ENCODE data around the gene S100P.

The S100P gene

GRCh38 chr4:6660430-6660829, 33.2 kb upstream of the S100P start:
- Histone ChIP-seq H3K4me3 (ENCODE audit: low read depth, low read length) (no peak overlapping the region), H3K36me3 (ENCODE audit: control insufficient read depth in 1 of 2, insufficient read depth in 2 of 2, low read length in 2 of 2) (no peaks in the 10 kb centered on the region), H4K91ac (ENCODE audit: low read depth, low read length) (no peak overlapping the region), H3K14ac (ENCODE audit: low read length) (no peak overlapping the region), H4K12ac (ENCODE audit: low read depth, low read length) (no peak overlapping the region), H2BK12ac (ENCODE audit: low read length) (no peak overlapping the region), H3K18ac (ENCODE audit: low read length) (no peak overlapping the region), H2AFZ (ENCODE audit: insufficient read depth, low read length, poor library complexity) (no peak overlapping the region), H3K4me2 (ENCODE audit: low read length) (no peak overlapping the region), H3K79me2 (ENCODE audit: control insufficient read depth, insufficient read depth, low read length, poor library complexity) (no peaks in the 10 kb centered on the region), H3K4ac (ENCODE audit: low read depth, low read length) (no peak overlapping the region), H4K8ac (ENCODE audit: low read depth, low read length) (no peak overlapping the region), H3K9me3 (ENCODE audit: insufficient read depth, low read depth, low read length) (peaks cover 8% of the 10 kb centered on the region), H3K23ac (ENCODE audit: low read length) (no peak overlapping the region), H3K4me1 (ENCODE audit: control insufficient read depth in 1 of 2, insufficient read depth in 2 of 2, low read length in 2 of 2) (no peaks in the 10 kb centered on the region), H2BK120ac (ENCODE audit: insufficient read depth, low read length, poor library complexity) (no peak overlapping the region), H2AK5ac (ENCODE audit: low read length) (no peak overlapping the region), H2BK5ac (ENCODE audit: low read depth, low read length, poor library complexity) (no peak overlapping the region), H3K27me3 (ENCODE audit: insufficient read depth, low read length) (peaks cover 11% of the 10 kb centered on the region), H3K27ac (ENCODE audit: low read depth, low read length) (no peak overlapping the region), H3K9ac (ENCODE audit: low read length) (no peak overlapping the region), H3K79me1 (ENCODE audit: low read length) (no peaks in the 10 kb centered on the region)
- no CpG with 5 or more reads among the region's 3 CpGs for WGBS (ENCODE audit: extremely low coverage, insufficient coverage, insufficient read length)
- no peak for DNase-seq

GRCh38 chr4:6662591-6662990, 31.1 kb upstream of the S100P start:
- WGBS (ENCODE audit: extremely low coverage, insufficient coverage, insufficient read length): no CpG with 5 or more reads among the region's 3 CpGs
- Histone ChIP-seq H2BK120ac (ENCODE audit: insufficient read depth, low read length, poor library complexity) (no peak overlapping the region), H3K79me2 (ENCODE audit: control insufficient read depth, insufficient read depth, low read length, poor library complexity) (no peaks in the 10 kb centered on the region), H3K23ac (ENCODE audit: low read length) (no peak overlapping the region), H3K27ac (ENCODE audit: low read depth, low read length) (no peak overlapping the region), H3K27me3 (ENCODE audit: insufficient read depth, low read length) (peaks cover 11% of the 10 kb centered on the region), H3K4ac (ENCODE audit: low read depth, low read length) (no peak overlapping the region), H3K14ac (ENCODE audit: low read length) (no peak overlapping the region), H4K12ac (ENCODE audit: low read depth, low read length) (no peak overlapping the region), H4K8ac (ENCODE audit: low read depth, low read length) (no peak overlapping the region), H2BK5ac (ENCODE audit: low read depth, low read length, poor library complexity) (no peak overlapping the region), H2AFZ (ENCODE audit: insufficient read depth, low read length, poor library complexity) (no peak overlapping the region), H2BK12ac (ENCODE audit: low read length) (no peak overlapping the region), H2AK5ac (ENCODE audit: low read length) (no peak overlapping the region), H4K91ac (ENCODE audit: low read depth, low read length) (no peak overlapping the region), H3K18ac (ENCODE audit: low read length) (no peak overlapping the region), H3K4me2 (ENCODE audit: low read length) (no peak overlapping the region), H3K36me3 (ENCODE audit: control insufficient read depth in 1 of 2, insufficient read depth in 2 of 2, low read length in 2 of 2) (no peaks in the 10 kb centered on the region), H3K4me3 (ENCODE audit: low read depth, low read length) (no peak overlapping the region), H3K4me1 (ENCODE audit: control insufficient read depth in 1 of 2, insufficient read depth in 2 of 2, low read length in 2 of 2) (no peaks in the 10 kb centered on the region), H3K9me3 (ENCODE audit: insufficient read depth, low read depth, low read length) (peaks cover 8% of the 10 kb centered on the region), H3K79me1 (ENCODE audit: low read length) (no peaks in the 10 kb centered on the region), H3K9ac (ENCODE audit: low read length) (no peak overlapping the region)
- no peak for DNase-seq

- no CpG with 5 or more reads among the region's 55 CpGs for WGBS (ENCODE audit: extremely low coverage, insufficient coverage, insufficient read length)
- no peak overlapping the region for H4K91ac ChIP-seq (ENCODE audit: low read depth, low read length)
- H3K79me2 ChIP-seq (ENCODE audit: control insufficient read depth, insufficient read depth, low read length, poor library complexity): no peaks in the 10 kb centered on the region
- no peak overlapping the region for H2BK5ac ChIP-seq (ENCODE audit: low read depth, low read length, poor library complexity)
- peaks cover 9% of the 10 kb centered on the region for H3K9me3 ChIP-seq (ENCODE audit: insufficient read depth, low read depth, low read length)
- H3K14ac ChIP-seq (ENCODE audit: low read length): no peak overlapping the region
- H2BK120ac ChIP-seq (ENCODE audit: insufficient read depth, low read length, poor library complexity): no peak overlapping the region
- peaks cover 11% of the 10 kb centered on the region for H3K27me3 ChIP-seq (ENCODE audit: insufficient read depth, low read length)
- H2AFZ ChIP-seq (ENCODE audit: insufficient read depth, low read length, poor library complexity): no peak overlapping the region
- H3K4ac ChIP-seq (ENCODE audit: low read depth, low read length): no peak overlapping the region
- no peak overlapping the region for H3K4me2 ChIP-seq (ENCODE audit: low read length)
- H3K9ac ChIP-seq (ENCODE audit: low read length): no peak overlapping the region
- H3K4me3 ChIP-seq (ENCODE audit: low read depth, low read length): no peak overlapping the region
- no peak overlapping the region for H2AK5ac ChIP-seq (ENCODE audit: low read length)
- H4K8ac ChIP-seq (ENCODE audit: low read depth, low read length): no peak overlapping the region
- no peaks in the 10 kb centered on the region for H3K36me3 ChIP-seq (ENCODE audit: control insufficient read depth in 1 of 2, insufficient read depth in 2 of 2, low read length in 2 of 2)
- H2BK12ac ChIP-seq (ENCODE audit: low read length): no peak overlapping the region
- no peaks in the 10 kb centered on the region for H3K4me1 ChIP-seq (ENCODE audit: control insufficient read depth in 1 of 2, insufficient read depth in 2 of 2, low read length in 2 of 2)
- H4K12ac ChIP-seq (ENCODE audit: low read depth, low read length): no peak overlapping the region
- no peaks in the 10 kb centered on the region for H3K79me1 ChIP-seq (ENCODE audit: low read length)
- no peak overlapping the region for H3K18ac ChIP-seq (ENCODE audit: low read length)
- H3K27ac ChIP-seq (ENCODE audit: low read depth, low read length): no peak overlapping the region
- no peak for DNase-seq
- H3K23ac ChIP-seq (ENCODE audit: low read length): no peak overlapping the region
Measured at GRCh38 chr4:6663596-6664393, 29.9 kb upstream of the S100P start.

- Histone ChIP-seq H2BK120ac (ENCODE audit: insufficient read depth, low read length, poor library complexity) (no peak overlapping the region), H3K36me3 (ENCODE audit: control insufficient read depth in 1 of 2, insufficient read depth in 2 of 2, low read length in 2 of 2) (no peaks in the 10 kb centered on the region), H3K9me3 (ENCODE audit: insufficient read depth, low read depth, low read length) (peaks cover 9% of the 10 kb centered on the region), H3K18ac (ENCODE audit: low read length) (no peak overlapping the region), H3K23ac (ENCODE audit: low read length) (no peak overlapping the region), H2AFZ (ENCODE audit: insufficient read depth, low read length, poor library complexity) (no peak overlapping the region), H3K79me2 (ENCODE audit: control insufficient read depth, insufficient read depth, low read length, poor library complexity) (no peaks in the 10 kb centered on the region), H3K27ac (ENCODE audit: low read depth, low read length) (no peak overlapping the region), H2BK12ac (ENCODE audit: low read length) (no peak overlapping the region), H3K4ac (ENCODE audit: low read depth, low read length) (no peak overlapping the region), H3K4me3 (ENCODE audit: low read depth, low read length) (no peak overlapping the region), H3K9ac (ENCODE audit: low read length) (no peak overlapping the region), H4K12ac (ENCODE audit: low read depth, low read length) (no peak overlapping the region), H4K91ac (ENCODE audit: low read depth, low read length) (no peak overlapping the region), H2AK5ac (ENCODE audit: low read length) (no peak overlapping the region), H3K4me1 (ENCODE audit: control insufficient read depth in 1 of 2, insufficient read depth in 2 of 2, low read length in 2 of 2) (no peaks in the 10 kb centered on the region), H2BK5ac (ENCODE audit: low read depth, low read length, poor library complexity) (no peak overlapping the region), H3K79me1 (ENCODE audit: low read length) (no peaks in the 10 kb centered on the region), H3K27me3 (ENCODE audit: insufficient read depth, low read length) (peaks cover 7% of the 10 kb centered on the region), H3K14ac (ENCODE audit: low read length) (no peak overlapping the region), H4K8ac (ENCODE audit: low read depth, low read length) (no peak overlapping the region), H3K4me2 (ENCODE audit: low read length) (no peak overlapping the region)
- no peak for DNase-seq
- WGBS (ENCODE audit: extremely low coverage, insufficient coverage, insufficient read length): 100% methylated on average over 3 of the region's 9 CpGs
Measured at GRCh38 chr4:6665320-6665654, 28.4 kb upstream of the S100P start.
